Measurements from ENCODE around the gene DCTN1. TPM values are rescaled to one million over a fixed set of nuclear protein-coding genes. Genes with fewer than 3 reads are reported as not detected.

Gene DCTN1
- total RNA-seq, 1 donor = 177 TPM

- H3K27ac ChIP-seq (ENCODE audit: low read depth, low read length) = no peak overlapping the region
- H3K4me1 ChIP-seq (ENCODE audit: insufficient read depth, low read length) = peaks cover 15% of the 10 kb centered on the region
- H3K9me3 ChIP-seq (ENCODE audit: low read depth, low read length) = no peaks in the 10 kb centered on the region
- no peak overlapping the region for H3K4me2 ChIP-seq (ENCODE audit: insufficient read depth, low read length)
- H4K20me1 ChIP-seq (ENCODE audit: insufficient read depth, low read length) = no peaks in the 10 kb centered on the region
- H3K36me3 ChIP-seq (ENCODE audit: insufficient read depth, low read length) = no peaks in the 10 kb centered on the region
- no peak for TF ChIP-seq CTCF (IDR thresholded peaks at IDR 0.05; ENCODE audit: extremely low read depth, low read depth, low read length)
- peak; percentile 77 for DNase-seq (ENCODE audit: insufficient read length, low spot score, missing footprints)
- H3K4me3 ChIP-seq (ENCODE audit: insufficient read depth, low read length) = no peak overlapping the region
- no peak overlapping the region for H2AFZ ChIP-seq (ENCODE audit: low read length)
- H3K27me3 ChIP-seq (ENCODE audit: insufficient read depth, low read length) = no peaks in the 10 kb centered on the region
- no peaks in the 10 kb centered on the region for H3K79me2 ChIP-seq (ENCODE audit: insufficient read depth, low read length)
These were observed 33.0 kb upstream of the DCTN1 start for GRCh38 chr2:74413001-74413698.

DNA sequence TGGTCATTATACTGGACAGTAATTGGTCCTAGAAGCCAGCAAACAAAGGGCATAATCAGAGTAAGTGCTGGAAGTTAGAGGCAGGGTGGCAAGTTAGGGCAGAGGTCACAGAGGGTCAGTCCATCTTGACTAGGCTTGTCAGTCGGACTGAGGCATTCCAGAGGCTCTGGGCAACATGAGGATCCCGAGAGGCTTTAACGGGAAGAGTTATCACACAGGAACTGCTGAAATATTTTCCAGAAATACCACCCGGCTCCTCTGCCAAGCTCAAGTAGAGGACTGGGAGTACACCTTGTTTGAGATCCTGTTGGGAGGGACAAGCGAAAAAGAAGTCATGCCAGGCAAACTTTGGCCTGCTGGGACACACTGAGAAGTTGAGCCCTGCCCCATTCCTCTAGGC is 27.6 kb upstream of the DCTN1 start:
- Histone ChIP-seq H4K20me1 (ENCODE audit: insufficient read depth, low read length) (no peaks in the 10 kb centered on the region), H3K27me3 (ENCODE audit: insufficient read depth, low read length) (no peaks in the 10 kb centered on the region), H3K4me2 (ENCODE audit: insufficient read depth, low read length) (no peak overlapping the region), H3K36me3 (ENCODE audit: insufficient read depth, low read length) (no peaks in the 10 kb centered on the region), H2AFZ (ENCODE audit: low read length) (no peak overlapping the region), H3K27ac (ENCODE audit: low read depth, low read length) (no peak overlapping the region), H3K9me3 (ENCODE audit: low read depth, low read length) (no peaks in the 10 kb centered on the region), H3K79me2 (ENCODE audit: insufficient read depth, low read length) (no peaks in the 10 kb centered on the region), H3K4me1 (ENCODE audit: insufficient read depth, low read length) (peaks cover 6% of the 10 kb centered on the region), H3K4me3 (ENCODE audit: insufficient read depth, low read length) (no peak overlapping the region)
- TF ChIP-seq CTCF (IDR thresholded peaks at IDR 0.05; ENCODE audit: extremely low read depth, low read depth, low read length) = no peak
- DNase-seq (ENCODE audit: insufficient read length, low spot score, missing footprints) = peak; percentile 3

DNA sequence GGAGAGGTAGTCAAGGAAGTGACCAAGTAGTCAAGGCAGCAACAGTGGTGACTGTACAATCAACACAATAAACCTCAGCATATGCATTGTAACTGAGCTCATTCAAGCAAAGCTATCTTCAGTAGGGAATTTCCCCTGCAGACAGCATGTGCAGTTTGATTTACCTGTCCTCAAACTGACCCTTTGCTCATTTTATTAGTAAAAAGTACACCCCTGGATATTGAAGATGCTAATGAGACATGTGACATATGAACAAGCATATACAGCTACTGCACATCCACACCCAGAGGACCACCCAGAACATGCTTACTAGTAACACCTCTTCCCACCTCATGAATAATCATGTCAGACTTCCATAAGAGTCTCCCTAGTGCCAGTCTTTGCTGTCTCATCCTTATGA is 25.9 kb upstream of the DCTN1 start:
- TF ChIP-seq CTCF (IDR thresholded peaks at IDR 0.05; ENCODE audit: extremely low read depth, low read depth, low read length) = no peak
- H2AFZ ChIP-seq (ENCODE audit: low read length) = no peak overlapping the region

GRCh38 chr2:74401891-74402290 is 21.8 kb upstream of the DCTN1 start:
- no peak overlapping the region for H3K27ac ChIP-seq (ENCODE audit: low read depth, low read length)
- H3K27me3 ChIP-seq (ENCODE audit: insufficient read depth, low read length) = no peaks in the 10 kb centered on the region
- no peak for DNase-seq (ENCODE audit: insufficient read length, low spot score, missing footprints)
- H3K36me3 ChIP-seq (ENCODE audit: insufficient read depth, low read length) = no peaks in the 10 kb centered on the region
- no peak overlapping the region for H3K4me3 ChIP-seq (ENCODE audit: insufficient read depth, low read length)
- no peaks in the 10 kb centered on the region for H3K79me2 ChIP-seq (ENCODE audit: insufficient read depth, low read length)
- no peaks in the 10 kb centered on the region for H4K20me1 ChIP-seq (ENCODE audit: insufficient read depth, low read length)
- H2AFZ ChIP-seq (ENCODE audit: low read length) = no peak overlapping the region
- no peak for TF ChIP-seq CTCF (IDR thresholded peaks at IDR 0.05; ENCODE audit: extremely low read depth, low read depth, low read length)
- no peaks in the 10 kb centered on the region for H3K9me3 ChIP-seq (ENCODE audit: low read depth, low read length)
- H3K4me1 ChIP-seq (ENCODE audit: insufficient read depth, low read length) = peaks cover 3% of the 10 kb centered on the region
- no peak overlapping the region for H3K4me2 ChIP-seq (ENCODE audit: insufficient read depth, low read length)

More for the DNA sequence above, 25.9 kb upstream of the DCTN1 start:
- no peak overlapping the region for H3K27ac ChIP-seq (ENCODE audit: low read depth, low read length)
- H3K4me3 ChIP-seq (ENCODE audit: insufficient read depth, low read length) = no peak overlapping the region
- no peaks in the 10 kb centered on the region for H3K36me3 ChIP-seq (ENCODE audit: insufficient read depth, low read length)
- peaks cover 6% of the 10 kb centered on the region for H3K4me1 ChIP-seq (ENCODE audit: insufficient read depth, low read length)
- H3K27me3 ChIP-seq (ENCODE audit: insufficient read depth, low read length) = no peaks in the 10 kb centered on the region
- DNase-seq (ENCODE audit: insufficient read length, low spot score, missing footprints) = no peak
- H4K20me1 ChIP-seq (ENCODE audit: insufficient read depth, low read length) = no peaks in the 10 kb centered on the region
- no peaks in the 10 kb centered on the region for H3K79me2 ChIP-seq (ENCODE audit: insufficient read depth, low read length)
- no peak overlapping the region for H3K4me2 ChIP-seq (ENCODE audit: insufficient read depth, low read length)
- no peaks in the 10 kb centered on the region for H3K9me3 ChIP-seq (ENCODE audit: low read depth, low read length)
